Fibroblast of lung (primary cell): ENCODE measurements around the gene EIF2B2. TPM values are rescaled to one million over a fixed set of nuclear protein-coding genes. Genes with fewer than 3 reads are reported as not detected.

Source experiments
- DNase-seq, 2 donors: peaks; one replicate each; pipeline versions ENCODE4 v3.0.0 to v3.0.0-alpha.2; 2010; ENCODE audit warnings: low read depth in 2 of 2
- H2AFZ ChIP-seq: 2 replicates; pipeline ENCODE4 v1.5.1; 2012; ENCODE audit warnings: low read length, control low read depth, inconsistent platforms
- H3K27ac ChIP-seq: 2 replicates; pipeline ENCODE4 v1.5.1; 2011; ENCODE audit warnings: low read length, control low read depth; ENCODE audit not compliant: insufficient read depth
- H3K27me3 ChIP-seq: 2 replicates; pipeline ENCODE4 v1.5.1; 2011; ENCODE audit warnings: mild to moderate bottlenecking, low read length; ENCODE audit not compliant: control insufficient read depth, insufficient read depth
- H3K36me3 ChIP-seq: 2 replicates; pipeline ENCODE4 v1.5.1; 2011; ENCODE audit warnings: low read length; ENCODE audit not compliant: control insufficient read depth, insufficient read depth
- H3K4me1 ChIP-seq: 2 replicates; pipeline ENCODE4 v1.5.1; 2011; ENCODE audit warnings: low read length; ENCODE audit not compliant: control insufficient read depth, insufficient read depth; ENCODE audit errors: extremely low read depth
- H3K4me2 ChIP-seq: 2 replicates; pipeline ENCODE4 v1.5.1; 2011; ENCODE audit warnings: low read length, control low read depth; ENCODE audit not compliant: insufficient read depth; ENCODE audit errors: extremely low read depth
- H3K4me3 ChIP-seq, 4 experiments: fragments of 200-600 bp in 1 of 4; sonication (generic) in 1 of 4; replicated peaks in 1 of 4; 2 replicates each; pipeline ENCODE4 v1.5.1; 2011 to 2016; ENCODE audit warnings: low read length in 4 of 4, low read depth in 3 of 4, mild to moderate bottlenecking in 3 of 4, control low read depth in 2 of 4, inconsistent platforms in 1 of 4, mixed read lengths in 1 of 4; ENCODE audit not compliant: insufficient read depth in 1 of 4; ENCODE audit errors: control extremely low read depth in 1 of 4
- H3K79me2 ChIP-seq: 2 replicates; pipeline ENCODE4 v1.5.1; 2012; ENCODE audit warnings: mild to moderate bottlenecking, low read length, inconsistent platforms; ENCODE audit not compliant: control insufficient read depth, insufficient read depth
- H3K9ac ChIP-seq: 2 replicates; pipeline ENCODE4 v1.5.1; 2011; ENCODE audit warnings: mild to moderate bottlenecking, low read length, control low read depth; ENCODE audit not compliant: insufficient read depth
- H3K9me3 ChIP-seq: 2 replicates; pipeline ENCODE4 v1.5.1; 2012; ENCODE audit warnings: low read depth, low read length; ENCODE audit not compliant: control insufficient read depth, insufficient read depth
- H4K20me1 ChIP-seq: 2 replicates; pipeline ENCODE4 v1.5.1; 2011; ENCODE audit warnings: low read length; ENCODE audit not compliant: control insufficient read depth, insufficient read depth; ENCODE audit errors: extremely low read depth
- CTCF ChIP-seq, 2 donors: IDR thresholded peaks in 1 of 2; conservative IDR thresholded peaks in 1 of 2; 1 replicate in 1 of 2; 2 replicates in 1 of 2; pipeline ENCODE4 v1.5.1; 2011 to 2012; ENCODE audit warnings: low read length in 2 of 2, control low read depth in 1 of 2, inconsistent platforms in 1 of 2, low read depth in 1 of 2, mild to moderate bottlenecking in 1 of 2
- EZH2 ChIP-seq: IDR thresholded peaks from 2 replicates; pipeline ENCODE4 v1.5.1; 2012; ENCODE audit warnings: low read length, control low read depth, mild to moderate bottlenecking; ENCODE audit errors: missing control alignments
- polyA plus RNA-seq, 2 donors: library from polyadenylated mRNA; depleted of rRNA in 1 of 2; stranded (reverse) in 1 of 2; unstranded in 1 of 2; fragments of >200 nt; gene quantifications; 2 replicates each; pipeline ENCODE4 v1.2.1, GENCODE V29; 2011 to 2012; ENCODE audit warnings: missing spikeins in 1 of 2
- total RNA-seq: library from RNA; depleted of rRNA; stranded (reverse); fragments of >200 nt; gene quantifications from 2 replicates; pipeline ENCODE4 v1.2.1, GENCODE V29; 2014

EIF2B2 gene
- total and polyA plus RNA-seq, 2 donors (not counting 1 experiment from before 2014, with no cell fraction given) = 30.2 to 83.6 TPM

GRCh38 chr14:75051556-75051899, 48.8 kb downstream of the EIF2B2 start:
- TF ChIP-seq EZH2 (no peak), CTCF (conservative IDR thresholded peaks at IDR 0.05 in 1 of 2, IDR thresholded peaks at IDR 0.05 in 1 of 2; ENCODE audit: low read depth in 1 of 2, low read length in 2 of 2) (no peak)
- peak overlapping the region; percentile 53 to 61 (median 56) for H3K4me3 ChIP-seq
- H3K27me3 ChIP-seq = no peaks in the 10 kb centered on the region
- H3K4me1 ChIP-seq = peaks cover 2% of the 10 kb centered on the region
- H3K9ac ChIP-seq = no peak overlapping the region
- peak overlapping the region; percentile 66 for H2AFZ ChIP-seq
- H3K36me3 ChIP-seq = no peaks in the 10 kb centered on the region
- no peaks in the 10 kb centered on the region for H3K9me3 ChIP-seq
- no peak for DNase-seq
- H3K79me2 ChIP-seq = no peaks in the 10 kb centered on the region
- H3K27ac ChIP-seq = peak overlapping the region; percentile 83
- peak overlapping the region; percentile 80 for H3K4me2 ChIP-seq
- H4K20me1 ChIP-seq = no peaks in the 10 kb centered on the region

DNA sequence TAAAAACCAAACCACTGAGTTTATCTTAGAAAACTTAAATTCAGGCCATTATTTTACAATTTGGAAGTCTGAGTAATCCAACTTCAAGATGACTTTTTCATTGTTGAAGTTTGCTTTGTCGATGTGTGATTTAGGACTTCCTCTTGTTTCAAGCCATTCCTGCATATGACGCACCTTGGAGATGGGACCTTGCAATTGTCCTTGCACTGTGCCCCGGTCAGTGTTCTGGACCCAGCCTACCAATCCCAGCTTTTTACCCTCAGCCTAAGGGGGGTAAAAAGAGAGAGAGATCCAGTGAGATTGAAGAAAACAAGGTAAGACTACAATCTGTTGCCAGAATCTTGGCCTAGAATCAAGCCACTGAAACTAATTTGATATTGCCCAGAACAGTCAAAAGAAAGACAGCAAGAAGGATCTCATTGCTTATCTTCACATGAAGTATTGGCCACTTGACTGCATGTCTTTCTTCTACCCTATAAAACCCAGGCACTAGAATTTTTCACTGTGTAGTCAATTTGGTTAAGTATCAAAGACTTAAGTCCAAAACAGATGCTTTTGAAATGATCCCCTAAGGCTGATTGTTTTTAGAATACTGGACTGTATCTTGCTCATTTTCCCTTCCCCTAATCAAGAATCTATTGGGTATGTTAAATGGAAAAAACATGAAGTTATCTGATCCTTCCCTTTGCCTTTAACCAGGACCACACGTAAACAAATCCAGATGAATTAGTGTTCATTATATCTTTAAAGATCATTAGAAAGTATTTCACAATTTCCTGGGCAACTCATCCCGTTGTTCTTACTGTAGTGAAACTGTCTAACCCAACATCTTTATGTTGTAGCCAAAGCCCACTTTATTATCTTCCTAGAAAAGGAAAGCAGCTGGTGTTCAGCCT, 50.9 kb downstream of the EIF2B2 start:
- H3K9ac ChIP-seq = no peak overlapping the region
- no peaks in the 10 kb centered on the region for H3K79me2 ChIP-seq
- no peak overlapping the region for H3K4me3 ChIP-seq
- peaks cover 2% of the 10 kb centered on the region for H3K4me1 ChIP-seq
- H3K9me3 ChIP-seq = no peaks in the 10 kb centered on the region
- no peaks in the 10 kb centered on the region for H3K36me3 ChIP-seq
- H3K27ac ChIP-seq = no peak overlapping the region
- H2AFZ ChIP-seq = no peak overlapping the region
- no peak overlapping the region for H3K4me2 ChIP-seq
- TF ChIP-seq CTCF (conservative IDR thresholded peaks at IDR 0.05 in 1 of 2, IDR thresholded peaks at IDR 0.05 in 1 of 2; ENCODE audit: low read depth in 1 of 2, low read length in 2 of 2) (no peak), EZH2 (no peak)
- no peaks in the 10 kb centered on the region for H4K20me1 ChIP-seq
- H3K27me3 ChIP-seq = no peaks in the 10 kb centered on the region
- no peak for DNase-seq

DNA sequence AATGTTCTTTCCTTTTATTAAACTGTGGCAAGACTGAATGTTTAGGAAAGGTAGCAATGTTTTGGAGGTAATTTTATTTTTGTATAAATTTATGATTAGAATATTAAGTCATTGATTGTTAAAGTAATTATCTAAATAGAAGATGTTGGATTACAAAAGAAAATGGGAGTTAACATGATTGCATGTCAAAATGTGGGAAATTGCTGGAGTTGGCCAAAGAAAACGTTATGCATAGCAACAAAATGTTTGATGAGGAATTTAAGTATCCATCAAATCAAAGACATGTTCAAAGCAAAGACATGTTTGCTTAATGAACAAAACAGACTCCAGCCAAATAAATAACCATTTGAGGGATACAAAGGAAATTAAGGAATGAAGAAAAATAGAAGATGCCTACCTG, 51.7 kb downstream of the EIF2B2 start:
- H3K27me3 ChIP-seq = no peaks in the 10 kb centered on the region
- H3K9me3 ChIP-seq = no peaks in the 10 kb centered on the region
- no peak overlapping the region for H3K4me3 ChIP-seq
- no peak overlapping the region for H2AFZ ChIP-seq
- TF ChIP-seq CTCF (conservative IDR thresholded peaks at IDR 0.05 in 1 of 2, IDR thresholded peaks at IDR 0.05 in 1 of 2; ENCODE audit: low read depth in 1 of 2, low read length in 2 of 2) = no peak
- TF ChIP-seq EZH2 = no peak
- H3K4me2 ChIP-seq = no peak overlapping the region
- no peak for DNase-seq
- peaks cover under 1% of the 10 kb centered on the region for H3K4me1 ChIP-seq
- no peaks in the 10 kb centered on the region for H3K79me2 ChIP-seq
- no peak overlapping the region for H3K27ac ChIP-seq
- no peaks in the 10 kb centered on the region for H4K20me1 ChIP-seq
- no peaks in the 10 kb centered on the region for H3K36me3 ChIP-seq
- H3K9ac ChIP-seq = no peak overlapping the region
